Stimulated activated CD4-positive, alpha-beta T cell treated with anti-CD3 and anti-CD28 coated beads, Interleukin-12 subunit alpha, Interleukin-12 subunit beta, amount 100 ng/mL, for 4 hours (primary cell): ENCODE measurements around the gene LRRK1.
A peak's percentile ranks its signal among the peaks of the same experiment; 100 is the strongest.

Experiments used
- DNase-seq: peaks from one replicate; pipeline ENCODE4 v3.0.0-alpha.2; 2020

The LRRK1 gene

DNA sequence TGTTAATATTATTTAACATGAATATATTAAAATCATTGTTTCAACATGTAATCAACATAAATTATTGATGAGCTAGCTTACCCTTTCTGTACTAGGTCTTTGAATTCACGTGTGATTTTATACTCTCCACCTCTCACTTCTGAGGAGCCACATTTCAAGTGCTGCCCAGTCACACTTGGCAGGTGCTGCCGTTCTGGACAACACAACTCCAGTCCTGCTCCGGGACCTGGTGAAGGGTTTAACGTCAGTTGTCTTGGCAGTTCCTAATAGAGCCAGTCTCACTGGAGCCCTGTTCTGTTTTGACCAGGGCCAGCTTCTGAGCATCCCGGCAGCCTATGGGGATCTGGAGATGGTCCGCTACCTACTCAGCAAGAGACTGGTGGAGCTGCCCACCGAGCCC, 64.1 kb downstream of the LRRK1 start:
- no peak for DNase-seq

DNA sequence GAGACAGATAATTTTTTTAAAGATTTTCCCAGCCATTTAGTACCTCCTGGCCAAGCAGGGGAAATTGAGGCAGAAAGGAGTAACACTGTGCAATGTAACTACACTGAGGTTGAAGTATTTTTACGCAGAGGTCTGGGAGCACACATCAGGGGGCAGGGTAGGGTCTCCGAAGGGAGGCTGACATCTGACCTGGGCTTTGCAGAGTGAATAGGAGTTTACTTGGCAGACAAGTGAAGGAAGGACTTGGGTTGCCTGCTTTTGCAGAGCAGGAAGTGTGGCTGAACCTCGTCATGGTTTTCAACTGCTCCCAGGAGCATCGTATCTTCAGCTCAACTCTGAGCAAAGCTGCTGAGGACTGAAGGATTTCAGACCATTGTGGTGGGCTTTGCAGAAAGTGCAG, 66.2 kb downstream of the LRRK1 start:
- no peak for DNase-seq

DNA sequence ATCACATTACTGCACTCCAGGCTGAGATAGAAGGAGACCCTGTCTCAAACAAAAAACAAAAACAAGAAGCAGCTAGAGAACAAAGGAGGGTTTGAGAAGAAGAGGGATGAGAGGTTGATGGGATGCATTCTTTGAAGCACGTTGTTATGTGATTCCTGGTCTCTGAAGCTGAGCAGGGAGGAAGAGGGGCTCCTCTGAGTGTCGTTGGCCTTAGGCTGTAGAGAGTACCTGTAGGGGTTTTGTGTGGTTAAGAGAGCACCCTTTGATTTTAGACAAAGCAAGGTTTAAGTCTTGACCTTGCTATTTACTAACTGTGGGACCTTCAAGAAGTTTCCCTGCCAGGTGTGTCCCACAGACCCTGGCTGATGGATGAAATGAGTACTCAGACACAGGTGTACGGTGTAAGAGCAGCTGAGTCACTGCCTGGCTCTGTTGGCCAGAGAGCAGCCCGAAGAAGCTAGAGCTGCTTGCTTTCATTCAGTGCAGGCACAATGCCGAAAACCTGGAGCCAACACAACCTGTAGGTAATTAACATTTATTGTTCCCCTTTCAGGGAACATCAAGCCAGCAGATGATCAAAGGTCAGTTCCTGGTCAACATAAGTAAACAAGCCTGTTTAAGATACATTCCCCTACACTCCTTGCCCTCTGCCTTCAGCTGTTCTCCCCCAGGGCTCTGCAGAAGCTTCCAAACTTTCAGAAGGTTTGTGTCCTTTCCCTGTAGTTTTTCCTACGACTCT, 67.2 kb downstream of the LRRK1 start:
- no peak for DNase-seq

DNA sequence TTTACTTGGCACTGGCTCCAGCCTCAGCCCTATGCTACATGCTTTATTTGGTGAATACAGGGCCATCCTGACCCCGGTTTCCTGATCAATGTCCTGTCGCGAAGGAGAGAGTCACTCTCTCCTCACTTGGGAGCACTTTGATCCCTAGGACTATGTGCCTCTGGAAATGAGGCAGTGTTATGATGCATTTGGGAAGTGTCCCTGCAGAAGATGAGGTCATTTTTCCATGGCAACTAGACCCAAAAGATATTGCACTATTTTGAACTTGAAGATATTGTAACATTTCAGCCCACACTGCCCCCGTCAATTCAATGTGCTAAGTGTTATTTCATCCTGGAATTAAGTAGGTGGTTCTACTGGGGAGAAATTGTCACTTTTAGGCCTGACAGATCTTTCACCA, 68.0 kb downstream of the LRRK1 start:
- DNase-seq = no peak

DNA sequence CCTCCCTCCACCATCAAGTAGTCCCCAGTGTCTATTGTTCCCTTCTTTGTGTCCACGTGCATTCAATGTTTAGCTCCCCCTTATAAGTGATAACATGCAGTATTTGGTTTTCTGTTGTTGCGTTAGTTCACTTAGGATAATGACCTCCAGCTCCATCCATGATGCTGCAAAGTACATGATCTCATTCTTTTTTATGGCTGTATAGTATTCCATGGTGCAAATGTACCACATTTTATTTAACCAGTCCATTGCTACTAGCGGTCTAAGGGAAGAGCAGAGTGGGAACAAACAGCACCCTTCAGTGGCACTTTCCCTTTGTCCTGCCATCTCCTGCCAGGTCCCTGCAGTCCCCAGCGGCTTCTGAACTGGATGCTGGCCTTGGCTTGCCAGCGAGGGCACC, 69.1 kb downstream of the LRRK1 start:
- DNase-seq = no peak

DNA sequence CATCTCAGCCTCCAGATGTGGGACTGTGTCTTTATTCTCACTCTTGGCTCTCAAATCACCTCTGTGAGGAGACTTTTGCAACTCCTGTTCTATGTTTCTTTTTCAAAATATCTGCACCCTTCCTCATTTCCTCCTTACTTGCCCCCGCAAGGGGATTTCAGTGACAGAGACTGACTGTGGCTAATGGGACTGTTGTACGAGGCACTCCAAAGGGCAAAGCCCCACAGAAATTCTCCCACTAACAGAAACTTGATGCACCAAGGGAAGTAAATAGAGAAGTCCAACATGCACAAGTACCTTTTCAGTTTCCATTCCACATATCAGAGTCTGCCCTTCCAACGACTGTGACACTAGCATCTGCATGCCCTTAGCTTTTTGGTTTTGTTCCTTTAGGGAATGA, 69.7 kb downstream of the LRRK1 start:
- DNase-seq = no peak

DNA sequence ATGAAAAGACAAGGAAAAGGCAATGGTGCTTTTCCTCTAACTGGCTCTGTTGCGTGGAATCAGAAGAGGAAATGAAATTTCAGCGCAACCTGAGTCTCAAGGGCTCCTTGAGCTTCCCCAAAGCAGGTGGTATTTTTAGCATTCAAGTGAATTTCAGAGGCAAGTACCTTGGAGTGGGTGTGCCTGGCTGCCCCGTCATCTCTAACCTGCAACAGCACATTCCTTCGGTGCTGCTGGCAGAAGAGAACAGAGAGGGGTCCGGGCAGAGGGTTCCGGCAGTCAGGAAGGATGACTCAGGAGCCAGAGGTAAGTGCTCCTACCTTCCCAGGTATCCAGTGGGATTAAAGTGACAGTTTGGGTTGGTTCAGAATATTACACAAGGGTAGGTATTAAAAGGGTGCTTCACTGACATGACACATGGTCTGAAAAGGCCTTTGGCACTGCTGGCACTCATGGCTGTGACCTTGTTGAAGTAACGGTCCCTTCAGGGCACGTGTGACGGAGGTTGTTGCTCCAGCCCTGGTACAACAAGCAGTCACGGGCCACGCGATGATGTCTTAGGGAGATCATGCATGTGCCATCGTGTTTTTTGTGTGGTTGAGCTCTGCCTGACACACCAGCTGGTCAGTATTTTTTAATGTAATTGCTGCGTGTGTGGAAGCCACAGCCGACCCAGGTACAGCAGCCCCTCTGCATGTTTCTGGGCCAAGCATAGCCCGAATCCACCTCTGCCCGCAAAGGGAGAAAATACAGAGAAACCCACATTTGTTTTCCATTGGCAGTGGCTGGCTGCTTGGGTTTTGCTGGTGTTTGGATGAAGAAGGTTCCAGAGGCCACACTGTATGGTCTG, 75.7 kb downstream of the LRRK1 start:
- DNase-seq = no peak

DNA sequence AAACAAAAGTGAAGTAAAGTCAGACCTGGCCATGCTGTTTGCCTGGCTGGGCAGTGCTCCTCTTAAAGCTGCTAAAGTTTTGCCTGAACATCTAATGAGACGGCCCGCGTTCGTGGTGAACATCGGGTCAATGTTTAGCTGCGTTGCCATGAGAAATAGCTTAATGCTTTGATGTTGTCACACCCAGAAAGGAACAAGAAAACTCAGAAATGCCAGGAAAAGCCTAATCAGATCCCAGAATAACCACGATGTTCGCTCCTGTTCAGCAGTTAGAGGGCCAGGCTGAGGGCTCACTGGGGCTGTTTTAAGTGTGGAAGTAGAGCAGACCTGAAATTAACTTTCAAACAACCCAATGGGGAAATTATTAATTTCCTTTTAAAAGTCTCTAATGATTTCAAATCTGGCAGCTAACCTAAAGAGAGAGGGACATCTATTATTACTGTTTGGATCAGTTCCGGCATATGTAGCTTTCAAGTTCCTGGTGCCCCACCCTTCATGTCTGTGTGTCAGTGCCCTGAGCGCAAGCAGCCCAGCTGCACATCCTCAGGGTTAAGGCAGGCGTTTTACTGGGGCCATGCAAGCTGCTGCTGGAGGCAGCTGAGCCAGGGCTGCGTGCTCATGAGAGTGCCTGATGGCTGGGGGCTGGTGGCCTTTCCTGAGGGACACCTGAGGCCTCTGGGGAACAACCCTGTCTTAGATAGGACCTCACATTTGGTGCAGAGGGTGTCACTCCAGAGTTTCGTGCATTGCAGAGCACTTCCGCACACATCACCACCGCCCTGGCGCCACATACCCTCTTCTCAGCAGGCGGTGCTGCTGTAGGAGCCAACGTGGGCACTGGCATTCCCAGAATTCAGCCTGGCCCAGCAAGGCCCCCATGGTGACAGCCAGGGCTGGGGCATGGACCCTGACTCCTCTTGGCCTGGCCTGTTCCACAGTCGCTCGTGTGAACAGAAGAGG, 76.6 kb downstream of the LRRK1 start:
- no peak for DNase-seq

DNA sequence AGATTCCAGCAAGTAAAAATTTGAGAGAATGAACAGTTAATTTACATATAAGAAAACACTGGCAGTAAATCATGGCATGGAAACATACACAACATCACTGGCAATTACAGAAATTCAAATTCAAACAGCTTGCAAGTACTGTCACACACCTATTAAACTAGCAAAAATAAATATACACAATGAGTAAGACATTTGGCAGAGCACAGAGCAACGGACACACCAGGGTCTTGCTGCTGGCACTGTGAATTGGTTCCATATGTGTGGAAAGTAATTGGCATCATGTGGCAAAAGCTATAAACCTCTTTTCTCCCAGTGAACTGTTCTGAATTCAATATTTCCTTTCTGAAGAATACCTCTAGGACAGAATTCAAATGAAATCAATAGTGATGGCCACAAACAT, 78.3 kb downstream of the LRRK1 start:
- DNase-seq = no peak

DNA sequence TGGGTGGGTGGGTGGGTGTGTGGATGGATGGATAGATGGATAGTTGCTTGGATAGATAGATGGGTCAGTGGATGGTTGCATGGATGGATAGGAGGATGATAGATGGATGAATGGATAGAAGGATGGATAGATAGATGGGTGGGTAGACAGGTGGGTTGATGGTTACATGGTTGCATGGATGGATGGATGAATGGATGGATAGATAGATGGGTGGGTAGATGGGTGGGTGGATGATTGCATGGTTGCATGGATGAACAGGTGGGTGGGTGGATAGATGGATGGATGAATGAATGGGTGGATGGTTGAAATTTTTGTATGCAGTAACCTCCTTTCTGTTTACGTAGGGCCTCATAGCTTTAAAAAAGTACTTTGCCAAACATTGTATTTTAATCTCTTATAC, 79.5 kb downstream of the LRRK1 start:
- no peak for DNase-seq

DNA sequence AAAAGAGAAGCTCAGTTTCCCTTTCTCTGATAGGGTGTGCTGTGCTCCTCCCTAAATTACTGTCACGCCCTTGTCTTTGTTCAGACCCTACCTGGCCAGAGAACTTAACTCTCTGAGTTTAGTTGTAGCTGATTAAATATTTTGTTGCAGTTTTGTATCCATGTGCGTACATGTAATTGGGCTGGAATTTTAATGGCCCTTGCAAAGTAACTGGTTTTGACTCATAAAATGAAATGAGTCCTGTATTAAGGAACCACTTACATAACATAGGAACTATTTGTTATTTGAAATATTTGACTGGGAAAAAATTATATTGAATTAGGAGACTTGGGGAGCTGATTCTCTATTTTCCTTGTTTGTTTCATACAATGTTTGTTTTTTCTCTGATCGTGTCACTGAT, 80.2 kb downstream of the LRRK1 start:
- DNase-seq = no peak

DNA sequence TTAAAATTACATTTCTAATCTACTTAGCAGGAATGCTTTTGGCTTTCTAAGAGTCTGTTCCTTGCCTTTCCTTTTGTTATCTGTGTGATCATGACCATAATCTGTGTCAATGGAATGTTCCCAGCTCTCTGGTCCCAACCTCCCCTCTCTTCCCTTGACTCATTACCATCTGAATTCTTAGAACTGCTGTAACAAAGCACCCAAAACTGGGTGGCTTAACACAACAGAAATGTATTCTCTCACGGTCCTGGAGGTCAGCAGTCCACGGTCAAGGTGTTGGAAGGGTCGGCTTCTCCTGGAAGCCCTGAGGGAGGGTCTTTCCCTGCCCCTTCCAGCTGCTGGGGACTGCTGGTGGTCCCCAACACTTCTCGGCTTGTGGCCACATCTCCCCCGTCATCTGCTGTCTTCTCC, 81.1 kb downstream of the LRRK1 start:
- DNase-seq = no peak

DNA sequence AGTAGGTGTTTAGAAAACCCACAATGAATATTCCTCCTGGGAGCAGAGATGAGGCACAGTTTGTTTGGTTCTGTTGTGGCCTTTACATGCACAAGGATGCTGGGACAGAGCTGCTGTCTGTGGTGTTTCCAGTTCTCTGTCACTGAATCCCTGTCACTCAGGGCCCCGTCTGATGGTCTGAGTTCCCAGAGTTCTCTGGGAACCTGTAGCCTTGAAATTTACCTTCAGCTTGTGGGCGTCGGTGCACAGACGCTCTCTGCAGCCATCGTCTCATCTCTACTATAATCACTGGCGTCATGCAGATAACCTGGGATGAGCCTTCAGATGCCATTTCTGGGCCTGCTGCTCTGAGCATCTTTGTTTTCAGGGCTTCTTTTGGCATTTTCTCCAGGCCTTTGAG, 81.9 kb downstream of the LRRK1 start:
- no peak for DNase-seq

DNA sequence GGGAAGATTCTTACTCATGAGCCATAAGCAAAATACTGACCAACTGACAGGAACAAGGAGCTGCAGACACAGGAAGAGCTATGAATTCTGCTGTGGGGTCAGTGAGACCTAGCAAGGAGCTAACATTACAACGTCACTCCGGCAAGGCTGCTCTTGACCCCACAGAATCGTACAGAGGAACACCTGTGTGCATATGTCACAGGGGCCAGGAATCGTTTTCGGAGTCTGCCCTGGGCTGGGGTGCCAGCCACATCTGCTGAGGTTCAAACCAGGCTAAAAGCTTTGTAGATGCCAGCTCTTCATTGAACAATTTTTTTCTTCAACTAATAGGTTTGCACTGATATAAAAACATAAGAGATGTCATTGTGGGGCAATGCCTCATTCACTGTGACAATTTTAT, 82.6 kb downstream of the LRRK1 start:
- DNase-seq = no peak

DNA sequence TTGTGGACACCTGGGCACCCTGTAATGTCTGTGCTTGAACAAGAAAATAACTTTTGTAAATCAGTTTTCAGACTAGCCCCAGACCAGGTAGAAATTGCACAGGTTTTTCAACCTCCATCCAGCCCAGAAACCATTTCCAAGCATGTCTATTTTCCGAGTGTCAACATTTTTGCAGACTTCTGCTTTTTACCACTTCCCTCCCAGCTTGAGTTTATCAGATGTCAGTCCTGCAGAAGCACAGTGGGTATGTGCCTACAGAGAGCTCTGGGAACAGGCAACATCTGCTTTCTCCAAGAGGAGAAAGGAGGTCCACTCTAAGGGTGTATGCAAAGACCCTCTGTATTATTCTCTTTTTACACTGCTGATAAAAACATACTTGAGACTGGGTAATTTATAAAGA, 83.9 kb downstream of the LRRK1 start:
- no peak for DNase-seq

DNA sequence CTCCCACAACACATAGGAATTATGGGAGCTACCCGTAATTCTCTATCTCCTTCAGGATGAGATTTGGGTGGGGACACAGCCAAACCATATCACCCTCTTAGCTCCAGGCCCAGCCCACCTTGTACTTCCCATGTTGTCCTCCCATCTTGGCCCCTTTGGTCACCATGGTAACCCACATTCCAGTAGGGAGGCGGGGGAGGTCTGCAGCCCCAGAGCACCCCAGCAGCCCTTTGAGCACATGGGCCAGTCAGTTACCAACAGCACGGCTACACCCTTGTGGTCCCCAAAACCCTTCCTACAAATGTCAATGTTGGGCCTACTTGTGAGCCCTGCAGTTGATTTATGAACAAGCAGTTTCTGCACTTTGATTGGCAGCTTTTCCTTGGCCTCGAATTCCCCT, 84.5 kb downstream of the LRRK1 start:
- no peak for DNase-seq

DNA sequence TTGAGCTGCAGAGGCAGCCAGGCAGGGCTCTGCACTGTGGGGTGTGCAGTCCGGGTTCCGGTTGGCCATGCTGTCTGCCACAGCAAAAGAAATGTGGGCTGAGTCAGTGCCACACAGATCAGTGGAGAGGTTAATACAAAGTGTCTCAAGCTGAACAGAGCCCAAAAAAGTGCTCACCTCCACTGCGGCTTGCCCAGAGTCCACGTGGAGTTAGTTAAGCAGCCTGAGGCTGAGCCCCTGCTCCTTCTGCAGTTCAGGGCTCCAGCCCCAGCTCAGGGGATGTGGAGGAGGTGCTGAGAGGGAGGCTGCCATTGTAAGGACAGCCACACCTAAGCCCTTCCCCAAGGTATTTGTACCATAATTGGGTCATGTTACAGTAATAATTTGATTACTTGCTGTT, 85.3 kb downstream of the LRRK1 start:
- no peak for DNase-seq

DNA sequence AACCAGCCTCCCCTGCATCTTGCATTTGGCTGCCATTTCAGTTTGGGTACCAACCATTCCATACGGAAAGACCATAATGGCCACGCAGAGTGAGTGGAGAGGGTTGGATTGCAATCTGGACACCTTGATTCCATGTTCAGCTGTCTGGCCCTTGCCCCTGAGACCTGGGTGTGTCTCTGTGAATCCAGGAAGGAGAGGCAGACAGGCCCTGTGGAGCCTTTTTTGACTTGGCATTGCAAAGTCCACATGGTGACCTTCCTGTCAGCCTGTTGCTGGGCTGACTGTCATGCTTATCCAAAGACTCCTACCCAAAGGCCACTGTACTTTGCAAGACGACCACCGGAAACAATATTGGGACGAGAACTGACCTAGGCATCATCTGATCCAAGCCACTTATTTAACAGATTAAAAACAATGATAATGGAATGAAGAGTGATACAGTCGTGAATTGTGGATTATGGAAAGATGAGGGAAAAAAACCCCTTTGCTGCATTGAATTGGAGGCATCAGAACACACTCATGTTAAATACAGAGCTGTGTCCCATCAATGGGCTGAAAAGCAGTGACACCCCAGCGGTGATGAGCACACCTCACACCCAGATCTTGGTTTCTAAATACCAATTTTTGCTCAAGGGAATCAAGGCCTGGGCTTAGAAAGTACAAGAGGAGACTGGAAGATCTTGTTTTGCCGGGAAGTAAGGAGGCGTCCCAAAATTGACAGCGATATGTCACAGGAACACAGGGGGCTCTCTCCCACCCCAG, 86.0 kb downstream of the LRRK1 start:
- no peak for DNase-seq

DNA sequence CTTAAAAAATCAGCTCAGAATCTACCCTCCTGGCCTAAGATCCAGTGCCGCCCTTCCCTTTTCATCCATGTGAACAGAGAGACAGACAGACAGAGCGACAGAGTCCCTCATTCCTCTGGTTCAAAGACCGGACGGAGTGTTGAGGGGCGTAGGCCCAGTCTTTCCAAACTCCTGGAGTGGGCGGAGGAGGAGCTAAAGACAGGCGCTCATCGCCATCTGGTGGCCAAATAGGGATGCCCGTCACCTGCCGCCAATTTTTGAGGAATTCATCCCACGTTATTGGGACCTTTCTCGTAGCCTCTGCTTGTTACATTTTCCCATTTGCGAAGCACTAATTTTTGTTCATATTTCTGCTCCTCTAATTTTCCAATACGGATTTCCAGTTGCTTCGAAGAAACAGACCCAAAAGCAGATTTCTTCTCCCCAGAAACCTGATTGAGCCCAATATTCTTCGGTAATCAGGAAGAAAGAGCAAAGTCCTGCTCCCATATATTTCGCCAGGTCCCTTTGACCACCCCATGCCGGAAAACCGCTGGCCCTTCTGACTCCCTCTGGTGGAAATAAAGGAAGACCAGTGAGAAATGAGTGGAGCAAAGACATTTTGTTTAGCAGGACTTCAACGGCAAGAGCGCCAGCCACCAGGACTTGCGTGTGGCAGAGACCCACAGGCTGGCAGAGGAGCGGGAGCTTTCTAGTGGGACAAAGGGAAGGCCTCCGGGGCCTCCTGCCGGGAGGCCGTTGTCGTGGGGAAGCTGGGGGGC, 88.0 kb downstream of the LRRK1 start:
- DNase-seq = peak; percentile 65

DNA sequence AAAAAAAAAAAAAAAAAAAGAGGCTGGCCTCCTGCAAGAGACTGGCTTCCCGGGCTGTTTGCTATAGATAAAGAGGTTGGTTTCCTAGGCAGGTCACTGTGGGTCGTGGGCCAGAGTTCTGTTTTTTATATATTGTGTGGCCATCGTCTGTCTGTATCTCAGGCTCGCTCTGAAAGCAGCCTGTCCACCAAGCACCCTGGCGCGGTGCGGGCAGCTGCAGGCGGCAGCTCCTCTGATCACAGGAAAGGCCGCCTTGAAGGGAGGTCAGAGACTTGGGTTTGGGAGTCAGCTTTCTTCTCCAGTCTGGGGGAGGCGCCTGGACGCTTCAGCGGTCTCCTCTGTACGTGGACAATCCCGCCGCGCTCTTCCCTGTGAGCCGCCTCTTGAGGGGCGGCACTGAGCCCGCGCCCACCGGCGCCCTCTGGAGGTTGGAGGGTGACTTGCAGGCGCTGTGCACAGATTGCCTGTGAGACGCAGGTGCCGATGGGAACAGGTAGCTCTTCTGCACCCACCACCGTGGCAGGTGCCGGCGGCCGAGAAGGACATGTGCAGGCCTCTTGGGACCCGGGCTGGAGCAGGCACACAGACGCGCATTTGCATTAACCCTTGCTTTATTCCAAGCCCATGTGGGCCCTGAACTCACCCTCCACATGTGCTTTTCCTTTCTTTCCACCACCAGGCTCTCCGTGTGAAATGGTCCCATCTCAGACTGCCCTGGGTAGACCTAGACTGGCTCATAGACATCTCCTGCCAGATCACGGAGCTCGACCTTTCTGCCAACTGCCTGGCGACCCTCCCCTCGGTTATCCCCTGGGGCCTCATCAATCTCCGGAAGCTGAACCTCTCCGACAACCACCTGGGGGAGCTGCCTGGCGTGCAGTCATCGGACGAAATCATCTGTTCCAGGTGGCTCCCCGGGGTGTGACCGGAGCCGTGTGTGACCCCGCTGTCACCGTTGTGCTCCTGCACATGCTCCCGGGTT, 89.3 kb downstream of the LRRK1 start:
- peak; percentile 89 for DNase-seq

DNA sequence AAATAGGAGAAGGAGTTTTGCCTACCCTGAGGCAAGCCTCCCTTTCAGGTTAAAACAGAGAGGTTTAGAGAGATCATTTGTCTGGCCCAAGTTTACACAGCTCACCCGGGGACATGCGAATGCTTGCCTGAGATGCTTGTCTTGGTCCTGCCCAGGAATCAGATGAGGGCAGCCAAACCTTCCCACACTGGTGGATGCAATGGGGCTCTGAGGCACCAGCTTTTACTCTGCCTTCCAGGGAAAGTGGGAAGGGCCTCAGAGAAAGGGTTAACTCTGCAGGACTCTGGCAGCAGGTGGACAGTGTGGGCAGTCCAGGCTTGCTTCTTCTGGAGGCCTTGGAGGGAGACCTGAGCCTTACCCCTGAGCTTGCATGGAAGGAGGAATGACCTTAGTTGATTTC, 90.0 kb downstream of the LRRK1 start:
- DNase-seq = no peak
